A204.1 (cell line): ENCODE data around the gene OPN4.
"Not testable (repeated sequence)": the region's sequence is repeated elsewhere in the genome, so short reads cannot be mapped to it uniquely, and the experiment has no call there.

Experiments
- FAIRE-seq: peaks from 2 replicates; lab custom pipeline; 2012; peaks lifted over from hg19 to GRCh38; lab: Jason Lieb, UNC

OPN4 gene, protein sequence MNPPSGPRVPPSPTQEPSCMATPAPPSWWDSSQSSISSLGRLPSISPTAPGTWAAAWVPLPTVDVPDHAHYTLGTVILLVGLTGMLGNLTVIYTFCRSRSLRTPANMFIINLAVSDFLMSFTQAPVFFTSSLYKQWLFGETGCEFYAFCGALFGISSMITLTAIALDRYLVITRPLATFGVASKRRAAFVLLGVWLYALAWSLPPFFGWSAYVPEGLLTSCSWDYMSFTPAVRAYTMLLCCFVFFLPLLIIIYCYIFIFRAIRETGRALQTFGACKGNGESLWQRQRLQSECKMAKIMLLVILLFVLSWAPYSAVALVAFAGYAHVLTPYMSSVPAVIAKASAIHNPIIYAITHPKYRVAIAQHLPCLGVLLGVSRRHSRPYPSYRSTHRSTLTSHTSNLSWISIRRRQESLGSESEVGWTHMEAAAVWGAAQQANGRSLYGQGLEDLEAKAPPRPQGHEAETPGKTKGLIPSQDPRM

DNA sequence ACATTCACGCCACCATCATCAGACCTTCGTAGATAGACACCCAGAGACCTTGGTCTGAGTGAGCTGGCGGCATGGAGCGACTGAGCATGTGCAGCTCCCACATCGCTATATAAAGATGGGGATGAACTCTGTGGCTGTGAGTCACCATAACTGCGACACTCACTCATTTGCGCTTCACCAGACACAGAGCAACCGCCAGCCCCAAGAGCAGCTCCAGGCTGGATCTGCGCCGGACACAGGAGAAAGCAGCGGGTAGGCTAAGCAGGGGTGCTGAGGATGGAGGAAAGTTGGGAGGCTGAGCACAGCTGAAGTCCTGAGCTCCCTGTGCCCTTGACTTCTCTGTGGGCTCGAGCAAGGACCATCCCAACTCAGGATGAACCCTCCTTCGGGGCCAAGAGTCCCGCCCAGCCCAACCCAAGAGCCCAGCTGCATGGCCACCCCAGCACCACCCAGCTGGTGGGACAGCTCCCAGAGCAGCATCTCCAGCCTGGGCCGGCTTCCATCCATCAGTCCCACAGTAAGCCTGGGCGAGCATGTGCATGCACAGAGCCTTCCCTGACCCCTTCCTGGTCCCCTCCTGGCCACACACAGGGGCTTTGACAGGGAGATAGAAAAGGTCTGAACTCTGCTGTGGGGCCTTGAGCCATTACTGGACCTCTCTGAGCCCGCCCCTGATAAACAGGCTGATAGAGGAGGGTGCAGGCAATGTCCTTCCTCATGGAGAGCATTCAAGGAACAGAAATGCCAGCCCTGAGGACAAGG is at the start of gene OPN4:
OPN4 (plus strand) TSS at position 137 of the 762 bp plus-strand sequence; CDS start at position 374, 237 bp downstream.
- FAIRE-seq: no peak

DNA sequence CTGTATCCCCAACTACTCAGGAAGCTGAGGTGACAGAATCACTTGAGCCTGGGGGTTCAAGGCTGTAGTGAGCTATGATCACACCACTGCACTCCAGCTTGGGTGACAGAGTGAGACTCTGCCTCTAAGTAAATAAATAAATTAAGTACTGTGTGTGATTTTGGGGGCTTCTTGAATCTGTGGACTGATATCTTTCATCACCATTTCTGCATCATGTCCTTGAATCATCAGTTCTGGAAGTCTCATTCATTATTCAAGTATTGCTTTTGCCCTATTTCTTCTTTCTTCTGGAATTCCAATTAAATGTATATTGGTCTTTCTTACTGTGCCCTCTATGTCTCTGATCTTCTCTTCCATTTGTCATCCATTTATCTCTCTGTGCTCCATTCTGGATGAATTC is 46.7 kb upstream of the OPN4 start:
- no peak for FAIRE-seq

DNA sequence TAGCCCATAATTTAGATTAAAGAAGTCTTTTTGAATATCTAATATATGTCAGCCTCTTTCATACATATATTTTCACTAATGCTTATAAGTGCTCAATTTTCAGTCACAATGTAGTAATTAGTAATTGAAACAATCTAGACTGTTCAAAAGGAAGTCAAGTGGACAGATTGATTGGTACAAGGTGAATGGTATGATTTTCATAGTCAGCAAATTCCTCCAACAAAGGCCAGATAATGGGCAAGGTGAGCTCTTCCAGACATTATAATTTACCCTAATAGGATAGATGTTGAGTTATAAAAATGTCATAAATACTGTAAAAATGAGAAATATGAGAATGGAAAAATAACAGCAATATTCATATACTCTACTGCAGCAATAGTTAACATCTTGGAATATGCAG is 44.4 kb upstream of the OPN4 start:
- no peak for FAIRE-seq

DNA sequence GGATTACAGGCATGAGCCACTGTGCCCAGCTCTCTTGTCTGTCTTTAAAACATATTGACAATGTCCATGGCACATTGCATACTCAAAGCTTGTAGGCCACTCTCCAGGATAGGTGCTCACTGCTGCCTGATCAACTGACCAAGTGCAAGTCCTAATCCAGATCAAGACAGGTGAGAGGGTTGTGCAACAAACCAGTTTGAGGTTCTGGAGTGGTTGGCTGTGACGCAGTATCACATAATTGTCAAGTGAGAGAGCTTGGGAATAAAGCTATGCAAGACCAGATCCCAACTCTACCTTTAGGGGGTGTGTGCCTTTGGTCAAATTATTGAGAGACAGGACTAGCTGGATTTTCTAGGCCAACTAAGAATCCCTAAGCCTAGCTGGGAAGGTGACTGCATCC is 43.0 kb upstream of the OPN4 start:
- no peak for FAIRE-seq

DNA sequence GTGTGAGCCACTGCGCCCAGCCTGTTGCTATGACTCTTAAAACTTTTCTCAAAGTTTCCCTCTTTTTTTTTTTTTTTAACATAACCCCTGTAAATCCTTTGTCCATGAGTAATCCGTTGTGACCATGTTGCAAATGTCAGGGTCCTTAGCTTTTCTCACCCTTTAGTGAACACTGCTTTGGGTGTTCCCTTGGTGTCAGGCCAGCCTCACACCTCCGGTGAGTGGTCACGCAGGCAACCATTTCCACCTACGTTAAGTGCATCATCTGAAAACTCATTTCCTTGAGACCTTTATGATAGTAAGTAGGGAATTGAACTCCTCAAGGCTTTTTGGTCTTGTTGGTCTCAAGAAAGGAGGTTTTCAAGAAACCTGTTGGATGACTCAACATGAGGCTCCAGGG is 41.3 kb upstream of the OPN4 start:
- no peak for FAIRE-seq

DNA sequence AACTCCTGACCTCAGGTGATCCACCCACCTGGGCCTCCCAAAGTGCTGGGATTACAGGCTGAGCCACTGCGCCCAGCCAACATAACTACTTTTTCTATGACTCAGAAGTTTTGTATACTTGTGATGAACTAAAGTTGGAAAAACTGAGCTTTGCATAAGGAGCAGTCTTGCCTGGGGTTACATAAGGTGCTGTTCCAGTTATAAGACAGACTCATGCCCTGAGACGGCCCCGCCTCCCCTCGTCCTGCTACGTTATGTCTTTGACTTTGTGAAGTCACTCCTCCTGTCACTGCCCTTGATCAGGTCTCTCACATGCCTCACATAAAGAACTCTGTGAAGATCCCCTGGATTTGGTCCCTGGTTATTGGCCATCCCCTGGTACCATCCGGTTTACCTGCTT is 40.4 kb upstream of the OPN4 start:
- no peak for FAIRE-seq

DNA sequence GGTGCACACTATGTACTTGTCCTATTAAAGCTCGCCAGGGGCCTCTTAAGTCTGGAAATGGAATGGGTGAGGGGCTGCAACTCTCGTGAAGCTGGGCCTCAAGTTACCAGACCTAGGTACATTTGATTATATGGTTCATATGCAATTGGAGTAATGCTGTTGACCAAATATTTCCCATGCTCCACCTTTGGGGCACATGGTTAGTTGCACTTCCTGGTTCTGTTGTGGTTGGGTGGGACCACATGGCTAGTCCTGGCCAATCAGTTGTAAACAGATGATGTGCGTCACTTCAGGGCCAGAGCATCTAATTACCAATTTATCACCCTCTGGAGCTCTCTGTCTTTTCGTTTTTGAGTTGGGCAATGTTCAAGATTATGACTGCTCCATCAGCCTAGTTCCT is 39.5 kb upstream of the OPN4 start:
- no peak for FAIRE-seq

DNA sequence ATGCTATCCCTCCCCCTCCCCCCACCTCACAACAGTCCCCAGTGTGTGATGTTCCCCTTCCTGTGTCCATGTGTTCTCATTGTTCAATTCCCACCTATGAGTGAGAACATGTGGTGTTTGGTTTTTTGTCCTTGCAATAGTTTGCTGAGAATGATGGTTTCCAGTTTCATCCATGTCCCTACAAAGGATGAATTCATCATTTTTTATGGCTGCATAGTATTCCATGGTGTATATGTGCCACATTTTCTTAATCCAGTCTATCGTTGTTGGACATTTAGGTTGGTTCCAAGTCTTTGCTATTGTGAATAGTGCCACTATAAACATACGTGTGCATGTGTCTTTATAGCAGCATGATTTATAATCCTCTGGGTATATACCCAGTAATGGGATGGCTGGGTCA is 37.1 kb upstream of the OPN4 start:
- FAIRE-seq: not testable (repeated sequence)

DNA sequence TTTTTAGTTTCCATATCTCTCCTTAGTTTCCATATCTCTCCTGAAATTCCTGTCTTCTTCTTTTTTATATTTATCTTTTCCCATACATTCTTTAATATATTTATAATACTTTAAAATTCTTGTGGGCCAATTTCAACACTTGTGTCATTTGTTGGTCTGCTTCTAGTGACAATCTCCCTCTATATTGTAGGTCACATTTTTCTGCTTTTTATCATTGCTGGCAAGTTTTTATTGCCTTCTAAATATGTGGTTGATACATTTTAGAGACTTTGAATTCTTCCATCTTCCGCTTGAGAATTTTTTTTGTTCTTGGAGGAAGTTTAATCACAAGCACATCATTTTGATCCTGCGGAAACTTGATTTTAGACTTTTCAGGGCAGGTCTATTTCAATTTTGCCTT is 26.0 kb upstream of the OPN4 start:
- FAIRE-seq: no peak

DNA sequence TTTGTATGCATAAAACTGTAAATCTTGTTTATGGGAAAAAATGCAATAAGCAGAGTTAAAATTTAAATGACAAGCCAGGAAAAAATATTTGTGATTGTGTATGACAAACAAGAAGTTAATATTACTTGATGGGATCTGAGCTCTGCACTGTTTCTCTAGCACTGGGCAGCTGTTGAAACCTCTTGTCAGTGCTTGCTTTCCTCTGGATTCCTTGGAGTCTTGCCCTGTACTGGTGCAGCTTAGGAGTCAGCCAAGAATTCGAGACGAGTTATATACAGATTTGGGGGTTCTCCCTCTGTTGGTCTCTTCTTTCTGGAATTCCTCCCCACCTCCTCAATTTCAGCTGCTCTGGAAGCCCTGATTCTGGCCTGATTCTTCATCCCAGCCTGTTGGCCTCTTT is 24.3 kb upstream of the OPN4 start:
- no peak for FAIRE-seq

DNA sequence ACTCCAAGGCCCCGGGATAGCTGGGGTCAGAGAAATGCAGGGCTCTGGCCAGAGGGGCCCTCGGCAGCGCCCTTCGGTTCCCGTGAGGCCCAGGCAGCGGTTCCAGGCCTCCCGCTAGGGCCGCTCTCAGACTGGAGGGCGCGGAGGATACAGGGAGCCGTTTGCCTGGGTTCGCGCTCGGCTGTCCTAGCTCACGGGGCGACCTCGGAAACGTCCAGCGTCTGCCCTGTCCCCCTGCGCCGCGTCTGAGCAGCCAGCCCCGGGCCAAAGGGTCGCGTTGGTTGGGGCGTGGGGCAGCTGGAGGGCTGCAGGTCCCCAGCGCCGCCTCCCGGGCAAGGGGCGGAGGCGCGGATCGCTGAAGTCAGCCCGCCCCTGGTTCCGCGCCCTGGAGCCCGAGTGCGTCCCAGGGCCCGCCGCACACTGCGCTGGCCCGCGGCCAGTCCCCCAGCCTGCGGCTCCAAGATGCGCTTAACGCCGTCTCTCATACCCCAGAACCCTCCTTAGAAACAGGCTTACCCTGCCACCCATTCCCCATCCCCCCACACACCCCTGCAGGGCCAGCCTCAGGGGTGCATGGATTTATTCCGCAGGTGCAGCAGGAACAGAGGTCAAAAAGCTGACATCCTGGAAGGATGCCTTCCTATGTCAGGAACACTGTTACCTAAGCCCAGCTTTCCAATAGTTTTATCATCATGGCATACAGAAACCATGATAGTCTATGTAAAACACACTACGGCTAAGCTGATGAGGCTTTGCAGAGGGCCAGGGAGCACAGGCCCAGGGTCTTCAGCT is 22.1 kb upstream of the OPN4 start:
- no peak for FAIRE-seq

DNA sequence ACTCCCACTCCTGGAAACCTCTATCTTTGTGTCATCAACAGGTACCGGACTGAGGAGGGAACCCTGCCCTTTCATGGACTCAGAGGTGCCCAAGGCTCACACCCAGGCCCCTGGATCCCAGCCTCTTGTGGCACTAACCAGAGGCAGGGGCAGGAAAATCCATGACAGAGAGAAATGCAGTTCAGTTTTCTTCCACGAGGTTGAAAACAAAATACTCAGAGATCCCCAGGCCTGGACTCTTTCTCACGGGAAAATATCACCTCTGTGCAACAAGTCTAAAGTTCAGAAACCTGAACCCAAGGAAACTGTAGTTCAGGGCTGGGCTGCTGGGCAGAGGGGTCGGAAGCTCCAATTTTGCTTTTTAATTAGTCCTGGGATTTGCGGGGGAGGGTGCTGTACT is 21.4 kb upstream of the OPN4 start:
- no peak for FAIRE-seq

DNA sequence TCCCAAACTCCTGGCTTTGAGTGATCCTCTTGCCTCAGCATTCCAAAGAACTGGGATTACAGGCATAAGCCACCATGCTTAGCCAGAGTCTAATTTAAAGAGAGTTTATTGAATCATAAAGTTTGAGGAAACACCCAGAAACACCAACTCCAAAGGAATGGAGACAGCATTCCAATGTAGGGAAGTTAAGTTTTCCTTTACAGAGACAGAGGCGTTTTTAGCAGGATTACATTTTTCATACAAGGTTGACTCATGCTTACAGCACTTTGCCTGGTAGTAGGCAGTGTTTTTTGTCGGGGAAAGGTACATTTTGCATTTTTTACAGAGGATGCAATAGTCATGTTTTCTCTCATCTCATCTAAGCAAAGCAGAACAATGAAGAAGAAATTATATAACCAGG is 18.9 kb upstream of the OPN4 start:
- FAIRE-seq: no peak

DNA sequence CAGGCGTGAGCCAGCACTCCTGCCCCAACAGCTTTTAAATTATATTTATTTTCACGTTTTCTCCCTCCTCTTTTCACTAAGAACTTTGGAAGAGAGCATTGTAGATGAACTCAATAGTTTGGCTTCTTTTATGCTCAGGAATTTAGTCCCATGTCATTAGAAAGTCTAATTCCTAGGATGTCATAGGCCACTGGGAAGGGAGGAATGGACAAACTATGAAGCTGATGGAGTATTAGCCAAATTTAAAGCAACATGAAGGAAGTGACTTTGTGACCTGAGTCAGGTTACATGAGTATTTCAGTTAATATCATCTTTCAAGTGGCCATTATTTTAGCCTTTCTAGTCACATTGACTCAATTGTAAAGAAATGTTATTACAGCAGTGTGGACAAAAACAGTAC is 18.0 kb upstream of the OPN4 start:
- FAIRE-seq: no peak

DNA sequence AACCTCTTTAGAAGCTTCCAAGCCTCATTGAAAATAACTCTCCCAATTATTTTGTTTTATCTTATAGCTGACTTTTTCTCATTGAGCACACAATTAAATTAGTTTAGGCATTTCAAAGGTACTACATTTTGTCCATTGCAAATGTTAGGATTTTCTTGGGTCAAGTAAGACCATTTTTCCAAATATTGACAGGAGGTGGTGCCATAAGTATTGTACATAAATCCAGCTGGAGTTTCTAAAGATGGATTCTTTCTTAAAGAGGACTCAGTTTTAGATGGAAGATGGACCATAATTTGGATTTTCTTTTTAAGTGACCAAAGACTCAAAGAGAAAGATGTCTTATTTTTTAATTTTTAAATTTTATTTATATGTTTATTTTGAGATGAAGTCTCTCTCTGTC is 12.3 kb upstream of the OPN4 start:
- no peak for FAIRE-seq

DNA sequence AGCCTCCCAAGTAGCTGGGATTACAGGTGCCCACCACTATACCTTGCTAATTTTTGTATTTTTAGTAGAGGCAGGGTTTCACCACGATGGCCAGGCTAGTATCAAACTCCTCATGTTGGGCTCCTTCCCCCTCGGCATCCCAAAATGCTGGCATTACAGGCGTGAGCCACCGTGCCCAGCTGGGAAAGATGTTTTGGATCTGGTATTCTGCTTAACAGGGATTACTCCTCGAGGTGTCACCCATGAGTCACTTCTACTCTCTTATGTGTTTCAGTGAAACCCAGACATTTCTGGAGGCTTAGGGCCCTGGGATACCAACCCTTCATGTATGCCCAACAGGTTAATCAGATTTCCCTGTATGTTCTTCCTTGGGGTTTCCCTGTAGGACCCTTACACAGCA is 11.8 kb upstream of the OPN4 start:
- FAIRE-seq: no peak

DNA sequence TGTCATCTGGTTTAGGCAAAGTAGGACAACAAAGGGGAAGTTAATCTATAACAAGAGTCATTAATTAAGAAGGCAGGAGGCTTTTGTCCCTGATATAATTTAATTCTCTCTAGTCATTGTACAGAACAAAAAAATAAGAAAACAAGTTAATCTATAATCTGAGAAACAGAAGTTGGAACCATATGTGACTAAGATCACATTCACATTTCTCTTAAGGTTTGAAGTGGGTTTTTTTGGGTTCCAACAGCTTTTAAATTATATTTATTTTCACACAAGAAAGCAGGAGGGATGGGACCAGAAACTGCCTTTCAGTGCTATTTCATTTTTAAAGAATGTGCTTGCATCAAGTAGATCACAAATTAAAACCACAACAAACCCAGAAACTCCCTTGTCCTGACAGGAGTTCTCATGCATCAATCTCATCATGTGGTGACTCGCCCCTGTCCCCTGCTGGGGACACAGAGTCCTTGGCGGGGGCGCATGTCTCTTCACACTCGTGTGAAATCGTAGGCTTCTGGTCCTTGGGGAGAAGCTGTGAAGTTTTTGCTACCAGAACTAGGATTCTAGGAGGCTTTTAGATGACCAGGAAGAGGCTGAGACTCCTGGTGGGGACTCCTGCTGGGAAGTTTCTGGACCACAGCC is 10.1 kb upstream of the OPN4 start:
- FAIRE-seq: no peak

DNA sequence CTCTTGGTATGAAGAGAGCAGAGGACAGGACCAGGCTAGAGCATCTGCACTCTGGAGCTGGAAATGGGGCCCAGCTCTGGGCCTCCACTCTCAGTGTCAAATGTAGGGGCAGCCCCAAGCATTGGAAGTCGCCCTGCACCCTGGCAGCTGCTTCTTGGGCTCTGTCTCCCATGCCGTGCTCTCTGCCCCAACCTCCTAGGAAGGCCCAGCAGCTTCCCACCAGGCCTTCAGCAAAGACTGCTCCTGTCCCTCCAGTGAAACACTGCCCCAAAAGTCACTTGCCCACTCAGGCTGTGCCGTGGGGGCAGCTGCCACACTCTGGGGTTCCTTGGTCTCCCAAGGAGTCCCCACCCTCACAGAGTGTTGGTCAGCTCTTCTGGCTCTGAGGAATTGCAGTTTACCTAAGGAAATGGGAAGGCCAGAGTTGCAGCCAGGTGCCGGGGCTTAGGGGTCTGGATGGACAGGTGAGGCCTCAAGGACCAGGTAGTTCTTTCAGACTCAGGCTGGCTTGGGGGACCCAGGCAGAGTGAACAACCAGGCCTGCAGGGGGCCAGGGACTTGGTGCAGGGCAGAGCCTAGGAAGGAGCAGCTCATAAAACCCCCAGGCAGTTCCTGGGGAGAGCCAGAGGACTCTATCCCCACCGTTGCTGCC is 9.4 kb upstream of the OPN4 start:
- no peak for FAIRE-seq

DNA sequence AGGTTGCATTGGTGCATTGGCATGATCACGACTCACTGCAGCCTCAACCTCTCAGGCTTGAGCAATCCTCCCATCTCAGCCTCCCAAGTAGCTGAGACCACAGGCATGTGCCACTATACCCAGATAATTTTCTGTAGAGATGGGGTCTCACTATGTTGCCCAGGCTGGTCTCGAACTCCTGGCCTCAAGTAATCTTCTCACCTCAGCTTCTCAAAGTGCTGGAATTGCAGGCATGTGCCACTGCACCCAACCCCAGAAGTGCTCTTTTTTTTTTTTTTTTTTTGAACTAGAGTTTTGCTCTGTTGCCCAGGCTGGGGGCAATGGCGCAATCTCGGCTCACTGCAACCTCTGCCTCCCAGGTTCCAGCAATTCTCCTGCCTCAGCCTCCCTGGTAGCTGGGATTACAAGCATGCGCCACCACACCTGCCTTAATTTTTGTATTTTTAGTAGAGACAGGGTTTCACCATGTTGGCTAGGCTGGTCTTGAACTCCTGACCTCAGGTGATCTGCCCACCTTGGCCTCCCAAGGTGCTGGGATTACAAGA is 8.7 kb upstream of the OPN4 start:
- FAIRE-seq: not testable (repeated sequence)

DNA sequence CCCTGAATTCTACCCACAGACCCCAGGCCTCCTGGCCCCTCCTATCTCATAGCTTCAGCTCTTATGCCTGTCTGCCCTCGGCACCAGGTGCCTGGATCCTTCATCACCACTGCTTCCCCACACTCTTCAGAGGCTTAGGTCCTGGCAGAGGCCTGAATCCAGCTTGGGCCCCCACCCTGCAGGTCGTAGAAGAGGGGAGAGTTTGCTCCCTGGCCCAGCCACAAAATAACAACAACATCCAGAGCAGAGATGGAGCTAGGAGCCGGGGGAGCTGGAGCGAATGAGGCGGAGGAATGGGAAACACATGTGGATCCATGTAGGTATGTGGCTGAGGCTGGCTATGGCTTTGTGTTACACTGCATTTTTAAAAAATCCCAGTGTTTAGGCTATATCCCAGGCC is 7.8 kb upstream of the OPN4 start:
- no peak for FAIRE-seq

DNA sequence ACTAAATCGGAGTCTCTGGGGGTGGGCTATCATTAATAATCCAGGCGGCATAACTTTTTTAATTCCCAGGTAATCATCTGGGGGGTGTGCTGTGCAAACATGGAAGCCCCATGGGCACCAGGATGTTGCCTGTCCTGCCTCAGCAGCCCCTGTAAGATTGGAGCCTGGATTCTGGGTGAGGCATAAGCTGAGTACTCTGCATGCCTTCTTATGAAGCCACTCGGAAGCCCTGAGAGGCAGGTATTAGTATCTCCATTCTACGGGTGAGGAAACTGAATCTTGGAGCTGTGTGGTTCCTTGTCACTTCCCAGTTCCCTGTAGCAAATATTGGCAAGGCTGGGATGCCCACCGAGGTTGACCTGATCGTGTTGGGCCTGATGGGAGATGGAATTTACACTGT is 7.4 kb upstream of the OPN4 start:
- FAIRE-seq: no peak
